ENCODE data around the gene PRKCH.

GRCh38 chr14:61564618-61565091 lies 243.3 kb downstream of the PRKCH start:
- TF ChIP-seq POLR2A (IDR thresholded peaks at IDR 0.05) (no peak), CTCF (IDR thresholded peaks at IDR 0.05) (no peak)
